C4-2B (cell line): ENCODE measurements around the gene F12.
"Not testable (repeated sequence)": the region's sequence is repeated elsewhere in the genome, so short reads cannot be mapped to it uniquely, and the experiment has no call there.

Experiments
- ZFX ChIP-seq: fragments of 450-650 bp; IDR thresholded peaks from 2 replicates; pipeline ENCODE4 v1.6.1; 2017
- TF ChIP-seq, protein P1 (sequence below): fragments of 450-650 bp; conservative IDR thresholded peaks from 2 replicates; pipeline ENCODE4 v1.5.1; 2017; ENCODE audit warnings: mild to moderate bottlenecking

DNA sequence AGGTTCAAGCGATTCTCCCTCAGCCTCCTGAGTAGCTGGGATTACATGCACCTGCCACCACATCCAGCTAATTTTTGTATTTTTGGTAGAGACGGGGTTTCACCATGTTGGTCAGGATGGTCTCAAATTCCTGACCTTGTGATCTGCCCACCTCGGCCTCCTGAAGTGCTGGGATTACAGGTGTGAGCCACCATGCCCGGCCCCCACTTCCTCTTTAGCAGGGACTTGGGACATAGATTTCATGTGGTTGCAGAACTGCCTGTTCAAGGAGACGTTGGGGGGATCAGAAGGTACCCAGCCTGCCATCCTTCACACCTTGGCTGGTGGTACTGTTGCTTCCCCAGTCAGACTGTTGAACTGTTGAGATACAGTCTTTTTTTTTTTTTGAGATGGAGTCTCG, 7.7 kb upstream of the F12 start:
- TF ChIP-seq, protein P1, sequence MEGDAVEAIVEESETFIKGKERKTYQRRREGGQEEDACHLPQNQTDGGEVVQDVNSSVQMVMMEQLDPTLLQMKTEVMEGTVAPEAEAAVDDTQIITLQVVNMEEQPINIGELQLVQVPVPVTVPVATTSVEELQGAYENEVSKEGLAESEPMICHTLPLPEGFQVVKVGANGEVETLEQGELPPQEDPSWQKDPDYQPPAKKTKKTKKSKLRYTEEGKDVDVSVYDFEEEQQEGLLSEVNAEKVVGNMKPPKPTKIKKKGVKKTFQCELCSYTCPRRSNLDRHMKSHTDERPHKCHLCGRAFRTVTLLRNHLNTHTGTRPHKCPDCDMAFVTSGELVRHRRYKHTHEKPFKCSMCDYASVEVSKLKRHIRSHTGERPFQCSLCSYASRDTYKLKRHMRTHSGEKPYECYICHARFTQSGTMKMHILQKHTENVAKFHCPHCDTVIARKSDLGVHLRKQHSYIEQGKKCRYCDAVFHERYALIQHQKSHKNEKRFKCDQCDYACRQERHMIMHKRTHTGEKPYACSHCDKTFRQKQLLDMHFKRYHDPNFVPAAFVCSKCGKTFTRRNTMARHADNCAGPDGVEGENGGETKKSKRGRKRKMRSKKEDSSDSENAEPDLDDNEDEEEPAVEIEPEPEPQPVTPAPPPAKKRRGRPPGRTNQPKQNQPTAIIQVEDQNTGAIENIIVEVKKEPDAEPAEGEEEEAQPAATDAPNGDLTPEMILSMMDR, result not testable (repeated sequence)
- not testable (repeated sequence) for TF ChIP-seq ZFX
